Sciatic nerve (tissue), 2 donors: ENCODE data around the gene CABP4. TPM values are rescaled to one million over a fixed set of nuclear protein-coding genes. Genes with fewer than 3 reads are reported as not detected.

Source experiments
- ATAC-seq: fragments of 200-7000 bp; cut with Tn5 transposase; one replicate; pipeline ENCODE4 v1.9.1; 2020; ENCODE audit warnings: mild to moderate bottlenecking, moderate library complexity
- DNase-seq: peaks from one replicate; pipeline ENCODE4 v3.0.0-alpha.2; 2020; ENCODE audit warnings: low spot score
- intact Hi-C: fragments of 100-400 bp; cut with DNase I; formaldehyde crosslinking; loops from one replicate; pipeline ENCODE4 v1.14.2; 2022
- total RNA-seq: library from RNA; stranded (reverse); fragmentation: NEBNext Ultra II Directional; extraction: Animal tissue kit (Norgen Biotek cat#: 25700); gene quantifications from one replicate; pipeline ENCODE4 v1.2.1, GENCODE V29; 2021
- donor health status: DM: no; HTN: no; CAD: no.
- donor health status: DM: no; HTN: no; CAD: no.

The CABP4 gene
- total RNA-seq = 2.5 TPM

- intact Hi-C loops = no loop called here
- DNase-seq (no peak), ATAC-seq (no peak)
Observed at GRCh38 chr11:67455054-67455453, at the start of gene CABP4. Gene CABP4, plus strand, starts transcription at chr11:67455354. Its CDS starts 70 bp downstream, at chr11:67455424.

GRCh38 chr11:67405688-67406339 is 49.3 kb upstream of the CABP4 start:
- intact Hi-C loops = no loop called here
- ATAC-seq = no peak
- DNase-seq = no peak

- intact Hi-C loops = no loop called here
- DNase-seq = no peak
- no peak for ATAC-seq
Observed at GRCh38 chr11:67406420-67406968, 48.7 kb upstream of the CABP4 start.

GRCh38 chr11:67406969-67407687 is 48.0 kb upstream of the CABP4 start:
- intact Hi-C loops = no loop called here
- no peak for ATAC-seq
- DNase-seq = no peak

- ATAC-seq (no peak), DNase-seq (no peak)
- intact Hi-C loops = no loop called here
Observed at GRCh38 chr11:67407688-67408163, 47.4 kb upstream of the CABP4 start.

- no peak for DNase-seq
- intact Hi-C loops = no loop called here
- ATAC-seq = no peak
Observed at GRCh38 chr11:67408437-67409200, 46.5 kb upstream of the CABP4 start.

- intact Hi-C loops = no loop called here
- DNase-seq (no peak), ATAC-seq (no peak)
Observed at GRCh38 chr11:67409261-67409666, 45.9 kb upstream of the CABP4 start.

- intact Hi-C loops = no loop called here
- no peak for DNase-seq
- peak; percentile 3 for ATAC-seq
Observed at GRCh38 chr11:67409781-67410368, 45.3 kb upstream of the CABP4 start.

- intact Hi-C loops = no loop called here
- DNase-seq (no peak), ATAC-seq (peak; percentile 33)
Observed at GRCh38 chr11:67410369-67410831, 44.8 kb upstream of the CABP4 start.

- intact Hi-C loops = no loop called here
- ATAC-seq = no peak
- DNase-seq = no peak
Observed at GRCh38 chr11:67410984-67411784, 44.0 kb upstream of the CABP4 start.

GRCh38 chr11:67411785-67412152 is 43.4 kb upstream of the CABP4 start:
- no peak for ATAC-seq
- intact Hi-C loops = no loop called here
- no peak for DNase-seq

GRCh38 chr11:67412495-67413179 is 42.5 kb upstream of the CABP4 start:
- no peak for ATAC-seq
- intact Hi-C loops = no loop called here
- no peak for DNase-seq

GRCh38 chr11:67413266-67413849 is 41.8 kb upstream of the CABP4 start:
- intact Hi-C loops = no loop called here

GRCh38 chr11:67415501-67416304 is 39.5 kb upstream of the CABP4 start, which contains the start of gene CARNS1:
Gene CARNS1, plus strand, starts transcription at chr11:67415678. Its CDS starts 522 bp downstream, at chr11:67416200.
- intact Hi-C loops = no loop called here
- ATAC-seq (no peak), DNase-seq (no peak)

More at GRCh38 chr11:67413266-67413849, 41.8 kb upstream of the CABP4 start:
- DNase-seq (no peak), ATAC-seq (no peak)

GRCh38 chr11:67416416-67417335 is 38.5 kb upstream of the CABP4 start:
- ATAC-seq (no peak), DNase-seq (no peak)
- intact Hi-C loops = no loop called here

GRCh38 chr11:67417425-67417824 is 37.7 kb upstream of the CABP4 start:
- ATAC-seq (no peak), DNase-seq (no peak)
- intact Hi-C loops = no loop called here
